Measurements from ENCODE around the gene FTCD.

The FTCD gene

GRCh38 chr21:46093668-46094400 lies 61.5 kb downstream of the FTCD start:
- no peak for DNase-seq (ENCODE audit: low read depth)

- no peak for DNase-seq (ENCODE audit: low read depth)
Measured at GRCh38 chr21:46092811-46093667, 62.3 kb downstream of the FTCD start.

- DNase-seq (ENCODE audit: low read depth) = no peak
Measured at GRCh38 chr21:46092026-46092764, 63.2 kb downstream of the FTCD start.

GRCh38 chr21:46091631-46092025 lies 63.8 kb downstream of the FTCD start:
- no peak for DNase-seq (ENCODE audit: low read depth)

- DNase-seq (ENCODE audit: low read depth) = no peak
Measured at GRCh38 chr21:46091118-46091517, 64.3 kb downstream of the FTCD start.

- no peak for DNase-seq (ENCODE audit: low read depth)
Measured at GRCh38 chr21:46089285-46089684, 66.1 kb downstream of the FTCD start.

- DNase-seq (ENCODE audit: low read depth) = no peak
Measured at GRCh38 chr21:46088189-46088588, 67.2 kb downstream of the FTCD start.

GRCh38 chr21:46087641-46088040 lies 67.7 kb downstream of the FTCD start:
- DNase-seq (ENCODE audit: low read depth) = no peak

Data from stimulated activated CD4-positive, alpha-beta T cell treated with anti-CD3 and anti-CD28 coated beads, Interleukin-2, amount 100 ng/mL, for 4 hours (primary cell).